GM12865 (cell line): ENCODE data around the gene SLX1A.
"Not testable (repeated sequence)": the region's sequence is repeated elsewhere in the genome, so short reads cannot be mapped to it uniquely, and the experiment has no call there.

Source experiments
- DNase-seq: peaks from one replicate; pipeline ENCODE4 v3.0.0; 2010; ENCODE audit warnings: low read depth
- H3K4me3 ChIP-seq: 2 replicates; pipeline ENCODE4 v1.5.1; 2011; ENCODE audit warnings: mild to moderate bottlenecking, low read depth, low read length, control low read depth
- TF ChIP-seq, protein P1 (sequence below): IDR thresholded peaks from 2 replicates; pipeline ENCODE4 v1.5.1; 2011; ENCODE audit warnings: low read length, control low read depth, low read depth, inconsistent platforms; ENCODE audit not compliant: insufficient read depth; ENCODE audit errors: missing control alignments

SLX1A gene

DNA sequence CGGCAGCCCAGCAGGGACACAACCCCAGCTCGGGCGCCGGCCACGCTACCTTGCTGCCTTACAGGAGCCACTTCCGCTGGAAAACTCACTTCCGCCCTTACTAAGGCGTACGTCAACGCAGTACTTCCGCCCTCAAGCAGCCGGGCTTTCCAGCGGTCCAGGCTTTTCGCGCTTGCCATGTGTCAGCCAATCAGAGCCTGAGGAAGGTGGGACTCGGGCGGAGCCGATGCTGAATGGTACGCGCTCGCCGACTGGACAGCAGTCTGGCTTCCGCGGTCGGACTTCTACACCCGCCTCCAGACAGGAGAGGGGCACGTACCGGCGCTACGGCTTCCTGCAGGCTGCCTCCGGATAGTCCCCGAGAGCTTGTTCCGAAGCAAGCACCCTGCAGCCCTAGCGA is at the start of gene SLX1A, which contains the start of gene BOLA2B:
SLX1A (plus strand) TSS at position 261 of the 400 bp plus-strand sequence. CDS start 210 bp downstream, outside the sequence.
BOLA2B (minus strand) TSS at position 52 of the 400 bp plus-strand sequence. CDS start 71 bp downstream, outside the sequence.
- not testable (repeated sequence) for DNase-seq
- H3K4me3 ChIP-seq = peak within 1 kb of the TSS; percentile 42

- TF ChIP-seq, protein P1, sequence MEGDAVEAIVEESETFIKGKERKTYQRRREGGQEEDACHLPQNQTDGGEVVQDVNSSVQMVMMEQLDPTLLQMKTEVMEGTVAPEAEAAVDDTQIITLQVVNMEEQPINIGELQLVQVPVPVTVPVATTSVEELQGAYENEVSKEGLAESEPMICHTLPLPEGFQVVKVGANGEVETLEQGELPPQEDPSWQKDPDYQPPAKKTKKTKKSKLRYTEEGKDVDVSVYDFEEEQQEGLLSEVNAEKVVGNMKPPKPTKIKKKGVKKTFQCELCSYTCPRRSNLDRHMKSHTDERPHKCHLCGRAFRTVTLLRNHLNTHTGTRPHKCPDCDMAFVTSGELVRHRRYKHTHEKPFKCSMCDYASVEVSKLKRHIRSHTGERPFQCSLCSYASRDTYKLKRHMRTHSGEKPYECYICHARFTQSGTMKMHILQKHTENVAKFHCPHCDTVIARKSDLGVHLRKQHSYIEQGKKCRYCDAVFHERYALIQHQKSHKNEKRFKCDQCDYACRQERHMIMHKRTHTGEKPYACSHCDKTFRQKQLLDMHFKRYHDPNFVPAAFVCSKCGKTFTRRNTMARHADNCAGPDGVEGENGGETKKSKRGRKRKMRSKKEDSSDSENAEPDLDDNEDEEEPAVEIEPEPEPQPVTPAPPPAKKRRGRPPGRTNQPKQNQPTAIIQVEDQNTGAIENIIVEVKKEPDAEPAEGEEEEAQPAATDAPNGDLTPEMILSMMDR = no peak
- no peak for DNase-seq
- no peak overlapping the region for H3K4me3 ChIP-seq
Measured at GRCh38 chr16:30144017-30144416, 49.7 kb upstream of the SLX1A start.

DNA sequence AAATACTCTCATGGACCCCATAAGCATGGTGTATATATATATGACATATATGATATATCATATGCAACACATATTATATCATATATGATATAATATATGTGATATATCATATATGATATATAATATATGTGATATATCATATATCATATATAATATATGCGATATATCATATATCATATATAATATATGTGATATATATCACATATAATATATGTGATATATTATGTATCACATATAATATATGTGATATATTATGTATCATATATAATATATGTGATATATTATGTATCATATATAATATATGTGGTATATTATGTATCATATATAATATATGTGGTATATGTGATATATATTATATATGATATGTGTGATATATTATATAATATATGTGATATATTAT is 48.8 kb upstream of the SLX1A start:
- no peak for DNase-seq
- H3K4me3 ChIP-seq = no peak overlapping the region
- TF ChIP-seq, protein P1 = no peak

DNA sequence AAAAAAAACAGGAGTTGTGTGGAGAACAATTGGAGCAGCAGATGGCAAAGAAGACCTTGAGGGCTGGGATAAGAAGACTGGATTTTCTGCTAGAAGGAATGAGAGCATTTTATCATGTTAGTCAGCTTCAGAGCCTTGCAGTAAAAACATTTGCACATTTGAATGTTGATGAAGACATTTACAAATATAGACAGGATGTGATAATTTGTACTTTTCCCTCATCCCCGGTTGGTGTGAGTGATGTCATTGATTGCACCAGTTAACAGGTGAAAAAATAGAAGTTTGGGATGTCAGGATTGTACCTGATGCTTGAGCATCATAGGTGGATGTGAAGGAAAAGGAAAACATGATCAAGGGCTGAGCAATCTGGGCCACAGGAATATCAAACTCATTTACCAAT is 48.0 kb upstream of the SLX1A start:
- TF ChIP-seq, protein P1 = no peak
- no peak for DNase-seq
- no peak overlapping the region for H3K4me3 ChIP-seq

- no peak for DNase-seq
- TF ChIP-seq, protein P1 = no peak
- no peak overlapping the region for H3K4me3 ChIP-seq
Measured at GRCh38 chr16:30147843-30148510, 45.7 kb upstream of the SLX1A start.

DNA sequence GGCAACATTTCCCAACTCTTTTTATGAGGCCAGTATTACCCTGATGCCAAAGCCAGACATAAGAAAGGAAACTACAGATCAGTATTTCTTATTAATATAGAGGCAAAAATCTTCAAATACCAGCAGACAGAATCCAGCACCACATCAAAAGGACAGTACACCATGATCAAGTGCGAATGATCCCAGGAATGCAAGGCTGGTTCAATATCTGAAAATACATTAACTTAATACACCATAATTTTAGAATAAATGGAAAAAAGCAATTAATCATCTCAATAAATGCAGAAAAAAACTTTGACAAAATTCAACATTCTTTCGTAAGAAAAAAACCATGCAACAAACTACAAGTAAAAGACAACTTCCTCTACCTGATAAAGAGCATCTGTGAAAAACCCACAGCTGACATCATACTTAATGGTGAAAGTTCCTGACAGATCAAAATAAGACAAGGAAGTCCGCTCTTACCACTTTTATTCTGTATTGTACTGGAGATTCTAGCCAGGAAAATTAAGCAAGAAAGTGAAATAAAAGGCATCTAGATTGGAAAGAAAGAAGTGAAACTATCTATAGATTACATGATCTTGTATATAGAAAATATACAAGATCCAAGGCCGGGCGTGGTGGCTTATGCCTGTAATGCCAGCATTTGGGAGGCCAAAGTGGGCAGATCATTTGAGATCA is 44.3 kb upstream of the SLX1A start:
- H3K4me3 ChIP-seq = no peak overlapping the region
- no peak for DNase-seq
- TF ChIP-seq, protein P1 = no peak

DNA sequence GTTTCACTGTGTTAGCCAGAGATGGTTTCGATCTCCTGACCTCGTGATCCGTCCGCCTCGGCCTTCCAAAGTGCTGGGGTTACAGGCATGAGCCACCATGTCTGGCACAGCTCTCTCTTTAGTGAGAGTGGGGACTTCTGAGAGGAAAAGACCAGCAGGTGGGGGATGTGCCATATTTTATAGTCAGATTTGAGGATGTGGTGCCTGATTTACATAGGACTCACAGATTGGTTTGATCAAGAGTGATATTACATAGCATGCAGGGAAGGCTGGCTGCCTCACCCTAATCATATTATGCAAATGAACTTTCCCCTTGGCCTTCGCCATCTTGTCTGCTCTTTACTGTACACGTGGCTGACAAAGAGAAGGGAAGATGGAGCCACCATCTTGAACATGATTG is 42.6 kb upstream of the SLX1A start:
- no peak overlapping the region for H3K4me3 ChIP-seq
- no peak for DNase-seq
- TF ChIP-seq, protein P1 = no peak
